Measurements from ENCODE around the gene RNF224. TPM values are rescaled to one million over a fixed set of nuclear protein-coding genes. Genes with fewer than 3 reads are reported as not detected.

Gene RNF224
- total and polyA plus RNA-seq, 2 of the 13 experiments (the other 11 are each of a cell fraction or from before 2014, with no cell fraction given), result 0.09 TPM; not detected in 1

DNA sequence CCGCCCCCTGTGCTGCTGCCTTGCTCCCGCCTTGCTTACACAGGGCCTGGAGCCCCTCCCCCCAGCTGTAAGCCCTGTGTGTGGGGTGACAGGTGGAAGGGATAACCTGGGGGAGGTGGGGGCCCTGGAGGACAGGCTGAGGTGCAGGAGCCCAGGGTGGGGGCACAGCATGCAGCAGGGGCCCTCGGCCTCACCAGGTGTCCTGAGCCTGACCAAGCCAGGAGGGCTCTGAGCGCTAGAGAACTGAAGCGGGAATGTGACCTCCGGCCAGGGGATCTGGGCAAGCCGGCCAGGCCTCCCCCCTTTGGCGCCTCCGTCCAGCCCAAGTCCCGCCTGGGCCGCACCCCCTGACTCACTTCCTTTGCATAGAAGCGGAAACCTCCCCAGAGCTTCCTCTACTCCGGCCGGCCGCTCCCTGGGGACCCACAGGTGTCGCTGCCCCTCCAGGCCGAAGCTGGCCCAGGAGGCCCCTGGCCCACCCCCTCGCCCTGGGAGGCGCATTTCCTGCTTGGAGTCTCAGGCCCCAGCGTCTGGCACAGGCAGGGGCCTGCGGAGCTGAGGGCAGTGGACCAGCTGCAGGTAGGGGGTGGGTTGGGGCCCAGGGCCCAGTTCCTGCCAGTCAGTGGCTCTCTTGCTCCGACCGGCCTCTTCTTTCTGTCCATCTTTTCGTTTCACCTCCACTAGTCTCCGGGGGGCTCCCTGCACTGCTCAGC lies 50.2 kb downstream of the RNF224 start, which contains the start of gene TOR4A (continued):
- TF ChIP-seq, protein P1, sequence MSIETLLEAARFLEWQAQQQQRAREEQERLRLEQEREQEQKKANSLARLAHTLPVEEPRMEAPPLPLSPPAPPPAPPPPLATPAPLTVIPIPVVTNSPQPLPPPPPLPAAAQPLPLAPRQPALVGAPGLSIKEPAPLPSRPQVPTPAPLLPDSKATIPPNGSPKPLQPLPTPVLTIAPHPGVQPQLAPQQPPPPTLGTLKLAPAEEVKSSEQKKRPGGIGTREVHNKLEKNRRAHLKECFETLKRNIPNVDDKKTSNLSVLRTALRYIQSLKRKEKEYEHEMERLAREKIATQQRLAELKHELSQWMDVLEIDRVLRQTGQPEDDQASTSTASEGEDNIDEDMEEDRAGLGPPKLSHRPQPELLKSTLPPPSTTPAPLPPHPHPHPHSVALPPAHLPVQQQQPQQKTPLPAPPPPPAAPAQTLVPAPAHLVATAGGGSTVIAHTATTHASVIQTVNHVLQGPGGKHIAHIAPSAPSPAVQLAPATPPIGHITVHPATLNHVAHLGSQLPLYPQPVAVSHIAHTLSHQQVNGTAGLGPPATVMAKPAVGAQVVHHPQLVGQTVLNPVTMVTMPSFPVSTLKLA (IDR thresholded peaks at IDR 0.05), result peak; percentile 4; the same call in 1 of the 2 replicates
- TF ChIP-seq, protein P2, sequence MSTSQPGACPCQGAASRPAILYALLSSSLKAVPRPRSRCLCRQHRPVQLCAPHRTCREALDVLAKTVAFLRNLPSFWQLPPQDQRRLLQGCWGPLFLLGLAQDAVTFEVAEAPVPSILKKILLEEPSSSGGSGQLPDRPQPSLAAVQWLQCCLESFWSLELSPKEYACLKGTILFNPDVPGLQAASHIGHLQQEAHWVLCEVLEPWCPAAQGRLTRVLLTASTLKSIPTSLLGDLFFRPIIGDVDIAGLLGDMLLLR (CRISPR knock-in tag; IDR thresholded peaks at IDR 0.05), result no peak
- TF ChIP-seq CENPT (CRISPR knock-in tag; IDR thresholded peaks at IDR 0.05; ENCODE audit: low read depth) (no peak), ZNF101 (CRISPR knock-in tag; IDR thresholded peaks at IDR 0.05; ENCODE audit: borderline replicate concordance, low read depth) (no peak), ZNF124 (CRISPR knock-in tag; IDR thresholded peaks at IDR 0.05) (peak; percentile 85; the same call in 1 of the 2 replicates), ZNF160 (CRISPR knock-in tag; IDR thresholded peaks at IDR 0.05) (peak; percentile 87), EP300 (IDR thresholded peaks at IDR 0.05; ENCODE audit: low read depth in 2 of 2, low read length in 2 of 2) (peak; percentile 20 to 39; a peak in 2 of 4 replicates), EP300 (CRISPR knock-in tag; IDR thresholded peaks at IDR 0.05; ENCODE audit: borderline replicate concordance) (no peak; the same call in none of the 2 replicates), ZNF883 (CRISPR knock-in tag; IDR thresholded peaks at IDR 0.05; ENCODE audit: not compliant biosample characterization) (no peak), ZNF670 (CRISPR knock-in tag; IDR thresholded peaks at IDR 0.05; ENCODE audit: borderline replicate concordance) (no peak; the same call in 1 of the 2 replicates), ZNF430 (CRISPR knock-in tag; IDR thresholded peaks at IDR 0.05) (peak; percentile 81; the same call in 1 of the 2 replicates)
- TF ChIP-seq, protein P3, sequence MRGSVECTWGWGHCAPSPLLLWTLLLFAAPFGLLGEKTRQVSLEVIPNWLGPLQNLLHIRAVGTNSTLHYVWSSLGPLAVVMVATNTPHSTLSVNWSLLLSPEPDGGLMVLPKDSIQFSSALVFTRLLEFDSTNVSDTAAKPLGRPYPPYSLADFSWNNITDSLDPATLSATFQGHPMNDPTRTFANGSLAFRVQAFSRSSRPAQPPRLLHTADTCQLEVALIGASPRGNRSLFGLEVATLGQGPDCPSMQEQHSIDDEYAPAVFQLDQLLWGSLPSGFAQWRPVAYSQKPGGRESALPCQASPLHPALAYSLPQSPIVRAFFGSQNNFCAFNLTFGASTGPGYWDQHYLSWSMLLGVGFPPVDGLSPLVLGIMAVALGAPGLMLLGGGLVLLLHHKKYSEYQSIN (CRISPR knock-in tag; IDR thresholded peaks at IDR 0.05; ENCODE audit: borderline replicate concordance), result no peak
- TF ChIP-seq, protein P4, sequence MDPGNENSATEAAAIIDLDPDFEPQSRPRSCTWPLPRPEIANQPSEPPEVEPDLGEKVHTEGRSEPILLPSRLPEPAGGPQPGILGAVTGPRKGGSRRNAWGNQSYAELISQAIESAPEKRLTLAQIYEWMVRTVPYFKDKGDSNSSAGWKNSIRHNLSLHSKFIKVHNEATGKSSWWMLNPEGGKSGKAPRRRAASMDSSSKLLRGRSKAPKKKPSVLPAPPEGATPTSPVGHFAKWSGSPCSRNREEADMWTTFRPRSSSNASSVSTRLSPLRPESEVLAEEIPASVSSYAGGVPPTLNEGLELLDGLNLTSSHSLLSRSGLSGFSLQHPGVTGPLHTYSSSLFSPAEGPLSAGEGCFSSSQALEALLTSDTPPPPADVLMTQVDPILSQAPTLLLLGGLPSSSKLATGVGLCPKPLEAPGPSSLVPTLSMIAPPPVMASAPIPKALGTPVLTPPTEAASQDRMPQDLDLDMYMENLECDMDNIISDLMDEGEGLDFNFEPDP (CRISPR knock-in tag; conservative IDR thresholded peaks at IDR 0.05), result peak; percentile 94; the same call in 1 of the 2 replicates
- TF ChIP-seq, protein P5, sequence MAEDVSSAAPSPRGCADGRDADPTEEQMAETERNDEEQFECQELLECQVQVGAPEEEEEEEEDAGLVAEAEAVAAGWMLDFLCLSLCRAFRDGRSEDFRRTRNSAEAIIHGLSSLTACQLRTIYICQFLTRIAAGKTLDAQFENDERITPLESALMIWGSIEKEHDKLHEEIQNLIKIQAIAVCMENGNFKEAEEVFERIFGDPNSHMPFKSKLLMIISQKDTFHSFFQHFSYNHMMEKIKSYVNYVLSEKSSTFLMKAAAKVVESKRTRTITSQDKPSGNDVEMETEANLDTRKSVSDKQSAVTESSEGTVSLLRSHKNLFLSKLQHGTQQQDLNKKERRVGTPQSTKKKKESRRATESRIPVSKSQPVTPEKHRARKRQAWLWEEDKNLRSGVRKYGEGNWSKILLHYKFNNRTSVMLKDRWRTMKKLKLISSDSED (CRISPR knock-in tag; IDR thresholded peaks at IDR 0.05), result no peak
- TF ChIP-seq, protein P6, sequence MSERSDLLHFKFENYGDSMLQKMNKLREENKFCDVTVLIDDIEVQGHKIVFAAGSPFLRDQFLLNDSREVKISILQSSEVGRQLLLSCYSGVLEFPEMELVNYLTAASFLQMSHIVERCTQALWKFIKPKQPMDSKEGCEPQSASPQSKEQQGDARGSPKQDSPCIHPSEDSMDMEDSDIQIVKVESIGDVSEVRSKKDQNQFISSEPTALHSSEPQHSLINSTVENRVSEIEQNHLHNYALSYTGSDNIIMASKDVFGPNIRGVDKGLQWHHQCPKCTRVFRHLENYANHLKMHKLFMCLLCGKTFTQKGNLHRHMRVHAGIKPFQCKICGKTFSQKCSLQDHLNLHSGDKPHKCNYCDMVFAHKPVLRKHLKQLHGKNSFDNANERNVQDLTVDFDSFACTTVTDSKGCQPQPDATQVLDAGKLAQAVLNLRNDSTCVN (CRISPR knock-in tag; IDR thresholded peaks at IDR 0.05; ENCODE audit: borderline replicate concordance), result peak; percentile 78; the same call in 1 of the 2 replicates
- TF ChIP-seq, protein P7, sequence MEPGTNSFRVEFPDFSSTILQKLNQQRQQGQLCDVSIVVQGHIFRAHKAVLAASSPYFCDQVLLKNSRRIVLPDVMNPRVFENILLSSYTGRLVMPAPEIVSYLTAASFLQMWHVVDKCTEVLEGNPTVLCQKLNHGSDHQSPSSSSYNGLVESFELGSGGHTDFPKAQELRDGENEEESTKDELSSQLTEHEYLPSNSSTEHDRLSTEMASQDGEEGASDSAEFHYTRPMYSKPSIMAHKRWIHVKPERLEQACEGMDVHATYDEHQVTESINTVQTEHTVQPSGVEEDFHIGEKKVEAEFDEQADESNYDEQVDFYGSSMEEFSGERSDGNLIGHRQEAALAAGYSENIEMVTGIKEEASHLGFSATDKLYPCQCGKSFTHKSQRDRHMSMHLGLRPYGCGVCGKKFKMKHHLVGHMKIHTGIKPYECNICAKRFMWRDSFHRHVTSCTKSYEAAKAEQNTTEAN (CRISPR knock-in tag; conservative IDR thresholded peaks at IDR 0.05), result peak; percentile 52; the same call in 1 of the 2 replicates
- TF ChIP-seq, protein P8, sequence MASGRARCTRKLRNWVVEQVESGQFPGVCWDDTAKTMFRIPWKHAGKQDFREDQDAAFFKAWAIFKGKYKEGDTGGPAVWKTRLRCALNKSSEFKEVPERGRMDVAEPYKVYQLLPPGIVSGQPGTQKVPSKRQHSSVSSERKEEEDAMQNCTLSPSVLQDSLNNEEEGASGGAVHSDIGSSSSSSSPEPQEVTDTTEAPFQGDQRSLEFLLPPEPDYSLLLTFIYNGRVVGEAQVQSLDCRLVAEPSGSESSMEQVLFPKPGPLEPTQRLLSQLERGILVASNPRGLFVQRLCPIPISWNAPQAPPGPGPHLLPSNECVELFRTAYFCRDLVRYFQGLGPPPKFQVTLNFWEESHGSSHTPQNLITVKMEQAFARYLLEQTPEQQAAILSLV (CRISPR knock-in tag; IDR thresholded peaks at IDR 0.05; ENCODE audit: borderline replicate concordance), result peak; percentile 75; the same call in 1 of the 2 replicates
